GM18951 (cell line): ENCODE results near the gene ZNF831.

Experiments
- POLR2A ChIP-seq: IDR thresholded peaks from 4 replicates; pipeline ENCODE4 v1.6.1; 2011; ENCODE audit warnings: mild to moderate bottlenecking; ENCODE audit not compliant: insufficient read length, insufficient read depth; ENCODE audit errors: extremely low read depth
- in situ Hi-C: fragments of 300-500 bp; cut with MboI; formaldehyde crosslinking; loops from one replicate; pipeline ENCODE4 v1.12.0; 2022; ENCODE audit warnings: low sequenced_read_pairs, mixed read lengths, inconsistent platforms; ENCODE audit not compliant: unreplicated experiment

Gene ZNF831

DNA sequence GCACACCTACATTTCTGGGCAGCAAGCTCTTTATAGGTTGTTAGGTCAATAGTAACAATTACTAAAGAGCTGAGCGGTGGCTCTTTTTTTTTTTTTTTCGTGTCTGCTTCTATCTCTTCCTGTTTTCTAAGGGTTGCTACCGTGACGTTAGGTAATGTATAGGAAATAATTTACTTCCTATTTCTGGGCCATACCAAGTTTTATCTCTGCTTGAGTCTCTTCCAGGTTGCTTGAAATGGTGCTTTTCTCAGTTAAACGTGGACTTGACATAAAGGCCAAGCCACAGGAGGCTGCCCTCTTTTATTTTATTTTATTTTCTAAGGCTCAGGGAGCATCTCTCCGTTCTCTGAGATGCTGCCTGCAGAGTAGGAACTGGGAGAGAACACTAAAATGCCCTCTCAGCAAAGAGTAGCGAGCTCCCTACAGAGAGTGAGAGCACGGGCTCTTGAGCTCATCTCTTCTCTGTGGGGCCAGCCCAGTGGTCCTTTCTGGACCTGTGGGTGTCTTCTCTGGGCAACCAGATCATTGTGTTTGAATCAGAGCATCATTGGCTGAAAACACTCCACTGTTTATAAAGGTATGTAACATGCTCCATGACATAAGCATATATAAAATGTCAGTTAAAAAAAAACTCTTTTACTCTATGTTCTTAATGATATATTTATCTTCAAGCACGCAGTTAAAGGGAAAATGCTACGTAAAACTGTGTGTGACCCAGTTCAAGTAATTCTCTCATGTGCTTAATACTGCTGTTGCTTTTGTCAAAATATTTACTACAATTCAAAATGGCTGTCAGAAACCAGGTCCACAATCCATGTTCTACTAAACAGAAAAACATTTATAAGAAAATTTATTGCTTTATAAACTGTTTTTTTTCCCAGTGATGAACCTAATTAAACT is at the start of gene ZNF831:
Gene ZNF831, plus strand, starts transcription at position 191 of the 900 bp plus-strand sequence. CDS start 27,199 bp downstream, outside the sequence.
- in situ Hi-C loops, result no loop called here
- TF ChIP-seq POLR2A, result no peak

DNA sequence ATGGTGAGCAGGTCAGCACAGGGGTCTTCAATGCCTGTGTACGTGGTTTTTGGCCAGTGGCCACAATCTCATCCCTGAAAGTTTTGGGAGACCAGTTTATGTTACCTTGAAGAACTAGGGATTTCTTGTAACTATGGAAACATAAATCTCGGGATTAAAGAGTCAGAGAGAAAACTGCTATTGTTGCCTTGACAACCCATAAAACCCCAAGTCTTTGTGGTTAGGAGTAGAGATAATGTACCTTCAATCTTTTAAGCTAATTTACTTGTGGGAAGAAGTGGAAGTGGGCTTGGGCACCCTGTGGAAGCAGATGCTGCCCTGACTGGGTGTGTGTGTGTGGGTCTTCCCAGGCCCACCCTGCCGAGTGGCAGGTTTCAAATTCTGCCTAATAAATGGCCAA is 46.1 kb upstream of the ZNF831 start:
- in situ Hi-C loops, result no loop called here
- no peak for TF ChIP-seq POLR2A

DNA sequence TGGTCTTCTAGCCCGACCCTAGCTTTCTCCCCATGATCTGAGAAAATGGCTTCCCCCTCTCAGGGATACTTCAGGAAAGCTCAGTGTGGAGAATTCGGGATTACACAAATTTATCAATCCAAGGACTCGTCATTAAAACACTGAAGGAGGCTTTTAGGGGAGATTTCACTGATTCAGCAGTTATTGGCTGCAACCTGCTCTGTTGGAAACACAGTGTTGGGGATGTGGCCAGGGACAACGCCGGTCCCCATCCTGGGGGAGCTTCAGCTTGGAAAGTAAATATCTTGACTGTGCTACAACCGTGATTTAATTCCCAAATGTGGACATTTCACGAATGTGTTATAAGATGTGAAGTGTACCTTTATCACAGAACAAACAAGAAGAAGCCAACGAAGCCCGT is 44.8 kb upstream of the ZNF831 start:
- in situ Hi-C loops, result no loop called here
- TF ChIP-seq POLR2A, result no peak

DNA sequence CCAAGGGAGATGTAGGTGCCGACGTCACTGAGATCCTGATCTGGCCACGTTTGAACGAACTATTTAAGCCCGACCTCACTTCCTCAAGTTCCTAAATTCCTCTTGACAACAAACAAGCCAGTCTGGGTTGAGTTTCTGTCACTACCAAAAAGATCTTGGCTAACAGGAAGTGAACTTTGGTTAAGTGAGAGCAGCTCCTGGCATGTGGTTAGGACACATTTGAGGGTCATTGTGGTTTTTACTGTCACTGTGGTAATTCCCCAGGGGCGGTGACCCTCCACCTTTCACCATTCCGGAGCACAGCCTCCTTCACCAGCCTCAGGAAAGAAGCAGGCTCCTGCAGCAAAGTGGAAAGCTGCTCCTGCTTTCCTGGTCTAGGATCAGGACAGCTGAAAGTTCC is 43.1 kb upstream of the ZNF831 start:
- no peak for TF ChIP-seq POLR2A
- in situ Hi-C loops, result no loop called here

DNA sequence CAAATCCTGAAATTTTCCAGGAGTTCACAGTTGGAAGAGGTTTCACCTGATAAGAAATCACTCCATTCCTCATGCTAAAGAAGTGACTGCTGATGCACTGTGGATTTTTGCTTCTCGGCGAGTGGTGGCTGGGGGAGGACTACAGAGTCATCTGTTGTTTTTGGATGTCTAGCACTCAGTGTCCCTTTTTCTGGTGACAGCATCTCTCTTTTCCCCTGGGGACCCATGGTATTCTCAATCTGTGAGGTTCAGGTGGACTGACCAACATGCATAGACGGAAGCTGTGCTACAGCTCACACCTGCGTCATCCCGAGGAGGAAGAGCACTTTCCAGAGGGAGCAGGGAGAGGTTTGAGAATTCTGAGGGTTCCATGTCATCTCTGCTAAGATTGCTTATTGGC is 42.7 kb upstream of the ZNF831 start:
- in situ Hi-C loops, result no loop called here

DNA sequence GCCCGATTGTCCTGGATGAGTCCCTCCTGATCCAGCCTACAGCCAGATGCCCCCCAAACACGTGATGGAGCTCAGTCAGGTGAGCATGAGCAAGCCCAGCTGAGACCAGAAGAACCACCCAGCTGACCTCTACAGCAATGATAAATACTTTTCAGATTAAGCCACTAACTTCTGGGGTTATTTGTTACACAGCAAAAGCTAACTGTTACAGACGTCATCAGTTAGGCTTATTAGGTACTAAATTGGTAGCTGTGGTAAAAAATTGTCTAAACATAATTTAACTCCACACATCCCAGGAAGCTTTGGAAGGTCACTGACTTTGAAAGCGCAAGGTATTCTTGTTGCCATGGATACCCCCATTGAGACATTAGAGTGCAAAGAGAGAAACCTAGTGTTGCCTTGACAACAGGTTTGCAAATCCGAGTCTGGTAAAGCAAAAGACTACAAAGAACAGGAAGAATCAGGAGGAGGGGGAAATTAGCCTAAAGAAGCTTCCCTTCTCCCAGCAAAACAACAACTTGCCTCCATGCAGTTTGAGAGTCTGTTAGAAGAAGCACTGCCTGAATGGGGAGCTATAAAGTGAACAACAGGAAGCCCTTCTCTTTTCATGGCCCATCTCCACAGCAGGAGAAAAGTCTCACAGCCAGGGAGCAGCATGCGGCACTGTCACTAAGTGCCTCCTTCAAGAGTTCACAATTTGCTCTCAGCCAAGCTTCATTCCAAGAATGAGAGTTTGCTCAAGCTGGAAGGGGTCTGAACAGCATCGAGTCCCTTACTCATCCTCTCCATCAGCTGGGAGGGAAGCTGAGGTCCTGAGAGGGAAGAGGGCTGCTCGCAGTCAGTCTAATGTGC is 41.7 kb upstream of the ZNF831 start:
- TF ChIP-seq POLR2A, result no peak
- in situ Hi-C loops, result no loop called here

More for the DNA sequence above, 42.7 kb upstream of the ZNF831 start:
- no peak for TF ChIP-seq POLR2A

DNA sequence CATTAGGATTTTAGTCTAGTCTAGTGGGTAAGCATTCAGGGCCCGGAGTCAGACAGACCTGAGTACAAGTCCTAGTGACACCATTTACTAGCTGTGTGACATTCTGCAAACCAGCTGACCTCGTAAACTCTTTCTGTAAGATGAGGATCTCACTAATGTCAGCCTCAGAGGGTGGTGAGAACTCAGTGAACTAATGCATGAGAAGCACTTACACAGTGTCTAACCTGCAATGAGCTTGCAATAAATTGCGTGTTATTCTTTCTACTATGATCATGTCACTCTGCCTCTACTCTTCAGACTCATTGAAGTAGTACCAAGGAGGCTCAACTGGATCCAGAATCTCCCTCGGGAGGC is 41.1 kb upstream of the ZNF831 start:
- in situ Hi-C loops, result no loop called here

DNA sequence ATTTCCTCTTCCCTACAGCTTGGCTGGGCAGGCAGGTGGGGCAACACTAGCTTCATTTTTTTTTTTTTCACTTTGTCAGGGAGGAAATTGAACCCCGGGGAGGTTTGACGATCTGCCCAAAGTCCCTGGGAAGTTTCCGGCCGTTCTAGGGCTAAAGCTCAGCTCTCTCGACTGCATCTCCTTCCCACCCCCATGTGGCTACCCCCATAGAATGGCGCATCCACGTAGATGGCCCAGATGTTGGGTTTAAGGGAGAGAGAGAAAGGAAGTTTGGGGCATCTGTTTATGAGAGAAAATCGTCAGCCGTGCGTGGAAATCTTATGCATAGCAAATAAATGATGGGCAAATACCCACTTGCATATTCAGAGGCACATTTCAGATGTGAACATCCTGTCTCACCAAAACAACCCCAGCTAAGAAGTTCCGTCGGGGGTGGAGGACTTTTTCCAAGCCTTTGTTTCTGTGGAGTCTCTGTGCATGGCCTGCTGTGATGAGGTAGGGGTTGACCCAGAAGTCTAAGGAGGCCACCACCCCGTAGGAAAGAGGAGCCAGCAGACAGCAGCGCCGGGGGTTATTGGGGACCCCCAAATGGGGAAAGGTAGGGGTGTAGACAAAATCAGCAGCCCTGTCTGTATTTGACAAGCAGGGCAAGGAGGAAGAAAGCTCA is 40.5 kb upstream of the ZNF831 start:
- no peak for TF ChIP-seq POLR2A

More for the DNA sequence above, 41.1 kb upstream of the ZNF831 start:
- TF ChIP-seq POLR2A, result no peak

DNA sequence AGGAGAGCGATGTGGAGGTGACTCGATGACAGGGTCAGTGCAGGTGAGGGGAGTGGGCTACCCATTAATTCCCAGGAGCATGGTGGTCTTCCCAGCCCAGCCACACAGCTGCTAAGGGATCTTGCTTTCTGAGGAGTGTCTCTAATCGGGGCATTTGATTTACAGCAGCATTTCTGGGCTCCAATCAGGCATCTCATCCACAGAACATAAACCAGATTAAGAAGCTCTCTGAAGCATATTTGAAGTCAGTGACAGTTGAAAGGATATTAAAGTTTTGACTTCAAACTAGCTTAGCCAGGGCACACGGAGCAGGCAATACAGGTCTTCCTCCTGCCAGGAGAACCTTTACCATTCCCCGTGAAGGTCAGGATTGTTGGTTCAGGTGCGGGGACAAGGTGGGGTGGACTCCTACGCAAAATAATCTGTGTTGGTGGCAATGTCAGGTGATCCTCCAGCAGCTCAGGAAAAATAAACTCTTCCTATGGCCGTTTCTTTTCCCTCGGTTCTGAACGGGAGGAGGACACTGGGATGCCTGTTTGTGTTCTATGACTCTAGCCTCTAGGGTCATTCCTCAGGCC is 39.9 kb upstream of the ZNF831 start:
- no peak for TF ChIP-seq POLR2A
- in situ Hi-C loops, result no loop called here

More for the DNA sequence above, 40.5 kb upstream of the ZNF831 start:
- in situ Hi-C loops, result no loop called here

DNA sequence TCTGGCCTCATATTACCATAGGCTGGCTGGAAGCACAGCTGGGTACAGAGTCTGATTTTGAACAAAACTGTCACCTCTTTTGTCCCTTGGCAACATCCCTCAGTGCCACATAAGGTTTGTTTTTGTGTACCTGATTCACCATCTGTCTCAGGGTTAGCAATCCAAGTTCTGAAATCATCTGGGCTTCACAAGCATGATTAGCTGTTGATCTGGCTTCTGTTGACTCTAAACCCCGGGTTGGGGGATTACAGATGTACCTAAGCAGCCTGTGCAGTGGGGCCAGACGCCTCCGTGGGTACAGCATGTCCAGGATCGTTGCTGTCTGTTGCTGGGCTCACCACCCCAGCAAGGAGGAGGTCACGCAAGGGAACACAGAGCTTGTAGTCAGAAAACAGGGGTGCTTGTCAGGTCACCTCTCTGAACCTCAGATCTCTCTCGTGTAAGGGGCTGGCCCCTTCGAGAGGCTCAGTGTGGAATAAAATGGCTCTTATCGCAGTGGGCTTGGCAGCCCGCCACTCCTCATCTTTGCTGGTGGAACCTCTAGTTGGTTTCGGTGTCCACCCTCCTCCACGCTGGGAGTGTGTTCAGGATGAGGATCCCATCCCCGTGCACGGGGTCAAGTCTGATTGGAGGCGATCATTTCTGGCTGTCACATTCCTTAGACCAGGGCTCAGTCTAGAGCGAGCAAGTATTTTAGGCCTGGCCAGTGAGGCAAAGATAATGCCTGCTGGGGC is 39.2 kb upstream of the ZNF831 start:
- in situ Hi-C loops, result no loop called here
- no peak for TF ChIP-seq POLR2A

DNA sequence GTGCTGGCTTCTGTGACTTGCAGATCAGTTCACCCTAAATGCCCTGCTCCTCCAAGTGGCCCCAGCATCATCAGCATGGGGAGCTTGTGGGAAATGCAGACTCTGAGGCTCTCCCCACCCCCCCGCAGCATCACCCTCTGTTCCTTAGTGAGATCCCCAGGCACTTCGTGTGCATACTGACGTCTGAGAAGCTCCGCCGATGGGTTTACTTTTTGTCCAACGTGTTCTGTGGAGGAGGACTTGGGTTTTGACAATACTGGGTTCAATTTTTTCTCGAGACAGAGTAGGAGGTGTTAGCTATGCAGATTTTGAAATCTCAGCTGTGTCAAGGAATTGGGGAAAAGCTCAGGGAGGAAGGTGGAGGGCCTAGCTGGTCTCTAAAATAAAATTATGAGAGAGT is 38.3 kb upstream of the ZNF831 start:
- no peak for TF ChIP-seq POLR2A
- in situ Hi-C loops, result no loop called here

DNA sequence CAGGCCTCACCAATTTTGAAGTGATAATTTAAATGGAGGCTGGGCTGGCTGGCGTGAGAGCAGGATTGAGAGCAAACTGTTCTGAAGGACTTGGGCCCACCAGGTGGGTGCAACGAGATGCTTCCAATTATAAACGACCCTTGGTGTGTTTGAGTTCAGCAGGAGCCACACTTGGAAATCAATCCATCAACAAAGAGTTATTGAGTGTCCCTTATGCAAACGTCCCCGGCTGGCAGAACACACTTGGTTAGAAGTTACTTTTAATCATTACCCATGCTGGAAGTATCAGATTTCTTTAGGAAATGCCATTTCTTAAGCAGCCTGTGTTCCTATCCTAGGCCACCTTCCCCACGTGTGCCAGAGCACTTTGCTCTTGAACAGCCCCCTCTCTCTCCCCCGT is 37.8 kb upstream of the ZNF831 start:
- TF ChIP-seq POLR2A, result no peak
- in situ Hi-C loops, result no loop called here
